ENCODE measurements around the gene ZKSCAN3. TPM values are rescaled to one million over a fixed set of nuclear protein-coding genes. Genes with fewer than 3 reads are reported as not detected.

ZKSCAN3 gene
- total RNA-seq, 1 experiment from 2014 or later: 11.2 TPM

GRCh38 chr6:28347119-28347518, 2.6 kb upstream of the ZKSCAN3 start:
- Histone ChIP-seq H3K9me3 (ENCODE audit: control insufficient read depth in 1 of 2, insufficient read depth in 1 of 2, low read depth in 1 of 2, low read length in 2 of 2) (no peaks in the 10 kb centered on the region), H3K4me2 (ENCODE audit: low read length) (no peak overlapping the region), H4K20me1 (ENCODE audit: insufficient read depth) (no peaks in the 10 kb centered on the region), H3K9me2 (ENCODE audit: insufficient read depth) (no peaks in the 10 kb centered on the region), H2AFZ (ENCODE audit: low read depth, low read length, poor library complexity, severe bottlenecking) (no peak overlapping the region), H3K27ac (ENCODE audit: low read depth, low read length) (no peak overlapping the region), H3K4me1 (ENCODE audit: control insufficient read depth in 1 of 2, insufficient read depth in 2 of 2, low read length in 2 of 2) (peaks cover 7 to 19% of the 10 kb centered on the region in 2 experiments; a peak in 3 of 4 replicates), H3K4me3 (replicated peaks in 1 of 2; ENCODE audit: low read depth in 1 of 2, low read length in 2 of 2) (no peak overlapping the region), H3K79me2 (ENCODE audit: insufficient read depth, low read length) (peaks cover 23% of the 10 kb centered on the region), H3K36me3 (ENCODE audit: control insufficient read depth in 1 of 2, insufficient read depth in 2 of 2, low read length in 2 of 2) (no peaks in the 10 kb centered on the region), H3K27me3 (ENCODE audit: insufficient read depth, low read length) (no peaks in the 10 kb centered on the region), H3K9ac (ENCODE audit: low read length) (no peak overlapping the region)
- CTCF ChIA-PET: no interaction called here
- DNase-seq (ENCODE audit: low read depth, low spot score) (no peak), ATAC-seq (no peak)
- no peak for TF ChIP-seq RAD21 (IDR thresholded peaks at IDR 0.05; ENCODE audit: low read depth)
- no TSS peak for BruUV-seq (replicated peaks)
- intact Hi-C loops (cut with micrococcal nuclease): no loop called here
- RAD21 ChIA-PET (ENCODE audit: low non-redundant PET in 1 of 2, low total read pairs in 2 of 2, uncharacterized antibody in 2 of 2, unreplicated experiment in 2 of 2): no interaction called here
- POLR2A ChIA-PET: no interaction called here

- no peaks in the 10 kb centered on the region for H3K27me3 ChIP-seq (ENCODE audit: insufficient read depth, low read length)
- peak overlapping the region; percentile 94 for H3K4me2 ChIP-seq (ENCODE audit: low read length)
- H2AFZ ChIP-seq (ENCODE audit: low read depth, low read length, poor library complexity, severe bottlenecking): peak overlapping the region; percentile 97
- TF ChIP-seq ATF3 (IDR thresholded peaks at IDR 0.05) (no peak), ZFX (IDR thresholded peaks at IDR 0.05) (no peak), EZH2 (IDR thresholded peaks at IDR 0.05) (no peak), FOSL1 (IDR thresholded peaks at IDR 0.05; ENCODE audit: low read depth) (no peak), POLR2AphosphoS5 (IDR thresholded peaks at IDR 0.05; ENCODE audit: low read depth, low read length) (no peak), REST (IDR thresholded peaks at IDR 0.05; ENCODE audit: low read depth) (no peak), SP1 (IDR thresholded peaks at IDR 0.05; ENCODE audit: low read depth) (0 out of 2 replicates have a peak, but pooled peaks have one; percentile 54), SRF (IDR thresholded peaks at IDR 0.05; ENCODE audit: low read depth) (0 out of 2 replicates have a peak, but pooled peaks have one; percentile 34), CBX3 (IDR thresholded peaks at IDR 0.05; ENCODE audit: low read depth) (peak; percentile 69; the same call in 1 of the 2 replicates), EGR1 (IDR thresholded peaks at IDR 0.05; ENCODE audit: low read depth) (0 out of 2 replicates have a peak, but pooled peaks have one; percentile 33)
- intact Hi-C loops (cut with micrococcal nuclease): no loop called here
- H3K4me3 ChIP-seq (replicated peaks in 1 of 2; ENCODE audit: low read depth in 1 of 2, low read length in 2 of 2): peak overlapping the region; percentile 86 to 89
- RAD21 ChIA-PET (ENCODE audit: low non-redundant PET in 1 of 2, low total read pairs in 2 of 2, uncharacterized antibody in 2 of 2, unreplicated experiment in 2 of 2): interaction anchor here in 1 of 2 experiments (0.9 kb wide), 1 partner anchor 208 kb away, joined by 3 read pairs; the partner anchor contains the start of gene ZKSCAN8
- H3K9me3 ChIP-seq (ENCODE audit: control insufficient read depth in 1 of 2, insufficient read depth in 1 of 2, low read depth in 1 of 2, low read length in 2 of 2): no peaks in the 10 kb centered on the region
- peak; percentile 5; the same call in 1 of the 2 replicates for ATAC-seq
- H3K9me2 ChIP-seq (ENCODE audit: insufficient read depth): no peaks in the 10 kb centered on the region
- BruUV-seq (replicated peaks): no TSS peak
- no peaks in the 10 kb centered on the region for H4K20me1 ChIP-seq (ENCODE audit: insufficient read depth)
- POLR2A ChIA-PET: interaction anchor here (0.7 to 2.7 kb wide), 6 partner anchors 14 to 662 kb away, joined by 3 to 14 read pairs (median 4); partner anchors contain the start of genes ZKSCAN8, ZSCAN26 and ZSCAN31
- peak overlapping the region; percentile 82 for H3K27ac ChIP-seq (ENCODE audit: low read depth, low read length)
- 0 out of 4 replicates have a peak, but pooled peaks cover 0 to 4% of the 10 kb centered on the region in 2 experiments for H3K36me3 ChIP-seq (ENCODE audit: control insufficient read depth in 1 of 2, insufficient read depth in 2 of 2, low read length in 2 of 2)
- H3K4me1 ChIP-seq (ENCODE audit: control insufficient read depth in 1 of 2, insufficient read depth in 2 of 2, low read length in 2 of 2): peaks cover 24 to 41% of the 10 kb centered on the region in 2 experiments
- CTCF ChIA-PET: no interaction called here
- peak overlapping the region; percentile 79 for H3K9ac ChIP-seq (ENCODE audit: low read length)
- no peak for DNase-seq (ENCODE audit: low read depth, low spot score)
- H3K79me2 ChIP-seq (ENCODE audit: insufficient read depth, low read length): peaks cover 46% of the 10 kb centered on the region
Measured at GRCh38 chr6:28349344-28349891, 329 bp upstream of the ZKSCAN3 start.

Data from HCT116 (cell line).